ENCODE data around the gene MYO7B.

MYO7B gene

GRCh38 chr2:127559454-127559853 is 24.0 kb downstream of the MYO7B start:
- POLR2A ChIA-PET: no interaction called here

GRCh38 chr2:127560201-127560930 is 24.9 kb downstream of the MYO7B start:
- no peak for DNase-seq (ENCODE audit: extremely low spot score)
- CTCF ChIA-PET: no interaction called here
- POLR2A ChIA-PET: no interaction called here
- no peak for TF ChIP-seq CTCF (IDR thresholded peaks at IDR 0.05; ENCODE audit: control extremely low read depth, extremely low read depth, low read depth, missing control alignments)

More at GRCh38 chr2:127559454-127559853, 24.0 kb downstream of the MYO7B start:
- CTCF ChIA-PET: interaction anchor here (1.0 kb wide), 1 partner anchor 20 kb away, joined by 4 read pairs; no protein-coding TSS in a partner anchor
- no peak for DNase-seq (ENCODE audit: extremely low spot score)
- TF ChIP-seq CTCF (IDR thresholded peaks at IDR 0.05; ENCODE audit: control extremely low read depth, extremely low read depth, low read depth, missing control alignments): no peak

GRCh38 chr2:127560931-127561280 is 25.4 kb downstream of the MYO7B start:
- no peak for DNase-seq (ENCODE audit: extremely low spot score)
- no peak for TF ChIP-seq CTCF (IDR thresholded peaks at IDR 0.05; ENCODE audit: control extremely low read depth, extremely low read depth, low read depth, missing control alignments)
- CTCF ChIA-PET: no interaction called here
- POLR2A ChIA-PET: no interaction called here

DNA sequence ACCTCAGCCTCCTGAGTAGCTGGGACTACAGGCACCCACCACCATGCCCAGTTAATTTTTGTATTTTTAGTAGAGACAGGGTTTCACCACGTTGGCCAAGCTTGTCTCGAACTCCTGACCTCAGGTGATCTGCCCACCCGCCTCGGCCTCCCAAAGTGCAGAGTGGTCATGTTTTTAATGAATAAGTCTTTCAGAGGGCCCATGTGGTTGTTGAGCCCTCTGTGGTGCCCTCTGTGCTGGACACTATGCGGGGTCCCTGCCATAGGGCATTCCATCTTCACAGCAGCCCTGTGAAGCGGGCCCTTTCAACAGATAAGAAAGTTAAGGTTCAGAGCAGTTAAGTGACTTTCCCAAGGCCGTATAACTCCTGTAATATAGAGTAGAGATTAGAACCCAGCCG is 25.9 kb downstream of the MYO7B start:
- CTCF ChIA-PET: no interaction called here
- no peak for DNase-seq (ENCODE audit: extremely low spot score)
- POLR2A ChIA-PET: no interaction called here
- no peak for TF ChIP-seq CTCF (IDR thresholded peaks at IDR 0.05; ENCODE audit: control extremely low read depth, extremely low read depth, low read depth, missing control alignments)

DNA sequence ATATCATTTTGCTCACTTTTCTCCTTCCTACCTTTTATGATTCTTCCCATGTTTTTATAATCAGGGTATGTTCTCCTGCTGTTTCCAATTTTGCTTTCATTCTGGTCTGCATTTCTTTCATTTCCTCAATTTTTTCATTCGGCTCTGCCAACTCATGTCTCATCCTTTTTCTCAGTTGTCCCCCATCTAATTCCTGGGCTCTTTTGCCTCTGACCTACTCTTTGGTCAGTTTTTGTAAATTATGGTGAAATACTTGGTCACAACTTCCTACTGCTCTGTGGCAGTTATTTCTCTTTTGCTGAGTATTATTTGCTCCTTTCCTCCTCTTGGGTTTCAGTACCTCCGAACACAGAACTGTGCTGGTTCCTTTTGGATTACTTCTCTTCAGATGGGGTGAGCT is 27.5 kb downstream of the MYO7B start:
- ChIA-PET CTCF (interaction anchor here (1.2 to 2.3 kb wide), 6 partner anchors 9 to 87 kb away, joined by 3 to 11 read pairs (median 4); partner anchors contain the start of gene IWS1), POLR2A (interaction anchor here (1.2 kb wide), 1 partner anchor 36 kb away, joined by 5 read pairs; the partner anchor contains the start of gene IWS1)
- no peak for TF ChIP-seq CTCF (IDR thresholded peaks at IDR 0.05; ENCODE audit: control extremely low read depth, extremely low read depth, low read depth, missing control alignments)
- no peak for DNase-seq (ENCODE audit: extremely low spot score)

DNA sequence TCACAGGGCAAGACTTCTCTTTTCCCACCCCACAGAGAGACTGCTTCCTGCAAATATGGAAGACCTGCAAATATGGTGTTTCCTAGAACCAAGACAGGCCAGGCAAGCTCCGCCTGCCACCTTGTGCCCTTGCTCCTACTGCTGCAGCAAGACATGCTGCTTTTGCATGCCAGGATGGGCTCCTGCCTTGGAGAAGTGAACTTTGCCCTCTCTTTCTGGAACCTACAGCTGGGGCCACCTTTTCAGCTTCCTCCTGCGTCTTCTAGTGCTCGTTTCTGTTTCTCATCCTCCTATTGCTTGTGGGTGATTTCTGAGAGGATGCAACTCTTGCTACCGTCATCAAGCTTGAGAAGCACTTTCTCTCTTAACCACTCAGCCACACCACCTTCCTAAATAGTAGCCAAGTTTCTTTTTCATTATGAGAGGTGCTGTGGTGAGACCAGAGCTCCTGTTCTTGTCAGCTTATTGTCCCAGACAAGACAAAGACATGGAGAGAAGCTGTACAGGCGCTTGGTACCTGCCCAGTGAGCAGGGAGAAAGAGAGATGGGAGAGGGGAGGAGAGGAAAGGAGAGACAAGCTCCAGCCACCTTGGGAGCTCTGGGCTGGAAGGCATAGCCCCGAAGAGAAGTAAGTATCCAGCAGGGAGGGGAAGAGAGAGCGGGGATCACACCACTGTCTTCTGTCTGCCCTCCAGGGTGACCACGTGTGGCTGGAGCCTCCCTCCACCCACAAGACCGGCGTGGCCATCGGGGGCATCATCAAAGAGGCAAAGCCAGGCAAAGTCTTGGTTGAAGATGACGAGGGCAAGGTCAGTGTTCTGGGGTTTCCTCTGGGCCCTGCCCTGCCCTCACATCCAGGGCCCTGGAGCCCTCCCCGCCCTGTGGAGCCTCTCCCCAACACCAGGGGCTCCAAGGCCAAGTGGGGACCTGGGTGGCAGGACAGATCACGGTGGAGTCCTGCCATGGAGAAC is 28.3 kb downstream of the MYO7B start:
- CTCF ChIA-PET: interaction anchor here (1.2 to 2.3 kb wide), 6 partner anchors 10 to 86 kb away, joined by 3 to 11 read pairs (median 4); partner anchors contain the start of gene IWS1
- TF ChIP-seq CTCF (IDR thresholded peaks at IDR 0.05; ENCODE audit: control extremely low read depth, extremely low read depth, low read depth, missing control alignments): no peak
- POLR2A ChIA-PET: interaction anchor here (0.6 to 1.2 kb wide), 3 partner anchors 37 to 219 kb away, joined by 3 to 9 read pairs (median 5); partner anchors contain the start of gene IWS1
- DNase-seq (ENCODE audit: extremely low spot score): peak; percentile 91

Data from GM10248 (cell line).